GM18867 (cell line): Measurements from ENCODE around the gene ZNF525.
"Not testable (repeated sequence)": the region's sequence is repeated elsewhere in the genome, so short reads cannot be mapped to it uniquely, and the experiment has no call there.

Experiments
- ATAC-seq: cut with Tn5 transposase; IDR thresholded peaks from one replicate; pipeline ENCODE4 v1.9.1; 2021; ENCODE audit warnings: mild to moderate bottlenecking, moderate library complexity; ENCODE audit not compliant: unreplicated experiment

ZNF525 gene

DNA sequence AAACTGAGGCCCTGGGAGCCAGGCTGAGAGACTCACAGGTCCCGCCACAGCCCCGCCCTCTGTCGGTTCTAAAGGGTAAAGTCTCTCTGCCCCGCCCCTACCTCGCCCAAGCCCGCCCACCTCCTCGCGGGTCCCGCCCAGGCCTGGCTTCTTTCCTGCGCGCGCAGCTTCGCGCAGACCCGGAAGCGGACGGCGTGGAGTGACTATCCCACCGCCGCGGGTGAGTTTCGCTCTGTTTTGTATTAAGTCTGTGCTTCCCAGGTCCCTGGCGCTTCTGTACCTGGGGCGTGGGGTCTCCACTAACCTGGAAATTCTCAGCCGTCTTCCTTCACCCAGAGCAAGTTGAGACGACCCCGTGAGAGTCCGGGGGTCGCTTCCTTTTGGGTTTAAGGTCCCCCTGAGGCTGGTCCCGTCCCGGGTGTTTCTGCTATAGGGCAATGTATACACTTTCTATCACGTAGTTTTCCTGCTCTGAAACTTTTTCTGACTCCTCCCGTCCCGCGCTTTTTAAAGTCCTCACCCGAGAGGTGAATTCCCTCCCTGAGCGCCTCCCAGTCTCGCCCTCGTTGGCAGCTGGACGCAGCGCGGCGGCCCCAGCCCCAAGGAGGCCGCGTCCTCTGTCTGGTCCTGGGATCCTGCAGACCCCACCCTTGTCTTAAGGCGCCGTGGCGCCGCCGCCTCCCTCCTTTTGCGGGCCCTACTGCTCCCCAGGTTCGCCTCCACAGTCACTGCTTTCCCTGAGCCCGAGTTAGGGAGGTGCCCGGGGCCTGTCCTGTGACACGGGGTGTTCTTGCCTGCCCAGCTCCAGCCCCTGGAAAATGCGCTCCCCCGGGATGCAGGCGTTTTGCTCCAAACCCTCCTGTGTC lies 29.7 kb downstream of the ZNF525 start, which contains the start of gene ZNF765:
Gene ZNF765 (plus strand): TSS at position 176 of the 866 bp plus-strand sequence. CDS start 2,867 bp downstream, outside the sequence.
- ATAC-seq: peak; percentile 94

DNA sequence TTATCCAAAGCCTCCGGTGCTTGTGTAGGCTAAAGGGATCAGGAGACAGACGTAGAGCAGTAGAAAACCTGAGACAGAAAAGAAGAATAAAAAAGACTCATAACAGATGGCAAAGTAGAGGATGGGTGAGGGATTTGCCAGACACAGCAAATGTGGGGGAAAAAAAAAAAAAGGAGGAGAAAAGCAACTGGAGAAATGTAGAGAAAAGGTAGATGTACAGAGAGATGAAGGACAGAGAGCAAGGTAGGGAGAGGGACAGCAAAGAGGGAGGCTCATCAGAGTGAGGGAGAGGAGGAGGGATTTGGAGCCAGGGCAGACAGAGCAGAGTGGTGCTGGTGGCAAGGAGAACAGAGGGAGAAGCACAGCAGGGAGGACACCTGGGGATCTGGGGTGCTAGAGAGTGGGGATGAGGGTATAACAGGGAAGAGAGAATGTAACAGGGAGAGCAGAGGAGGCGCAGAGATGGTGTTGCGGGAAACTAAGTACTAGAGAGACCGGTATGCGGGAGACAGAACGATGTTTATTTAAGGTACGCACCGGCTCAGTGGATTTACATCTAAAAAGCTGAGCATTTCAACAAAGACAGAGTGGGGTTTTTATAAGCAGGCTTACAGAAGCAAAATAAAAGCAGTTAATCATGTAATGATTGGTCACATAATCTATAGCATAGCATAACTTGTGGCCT lies 30.5 kb downstream of the ZNF525 start:
- ATAC-seq: not testable (repeated sequence)

DNA sequence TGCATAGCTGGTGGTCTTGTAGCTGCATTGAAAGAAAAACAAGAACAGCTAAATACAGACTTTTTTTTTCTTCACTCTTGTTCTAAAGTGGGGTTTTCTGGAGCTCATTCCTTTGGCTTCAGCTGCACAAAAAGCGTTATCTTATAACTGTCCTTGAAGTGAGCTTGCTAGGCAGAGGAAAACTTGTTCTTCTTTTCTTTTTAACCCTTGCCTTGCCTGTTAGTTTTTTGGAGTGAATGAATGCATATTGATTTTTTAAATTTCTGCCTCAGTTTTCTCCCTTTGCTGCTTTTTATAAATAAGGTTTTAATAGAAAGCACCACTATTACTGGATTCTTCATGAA lies 31.0 kb downstream of the ZNF525 start:
- no peak for ATAC-seq

DNA sequence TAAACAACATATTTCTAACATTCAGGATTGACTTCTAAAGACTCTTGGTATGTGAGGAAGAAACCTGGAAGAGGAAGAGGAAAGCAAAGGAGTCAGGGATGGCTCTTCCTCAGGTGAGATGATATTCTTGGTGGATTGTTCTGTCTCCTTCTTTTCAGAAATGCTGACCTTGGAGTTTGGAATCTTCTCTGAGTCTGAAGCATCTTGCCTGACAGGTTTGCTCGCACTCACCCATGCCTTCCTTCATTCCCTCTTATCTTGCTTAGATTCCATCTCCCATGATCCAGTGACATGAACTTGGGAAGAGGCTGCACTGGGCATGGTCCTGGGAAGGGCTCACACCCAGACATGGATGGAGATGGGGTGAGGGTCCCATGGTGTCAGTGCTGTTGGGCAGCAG lies 32.4 kb downstream of the ZNF525 start:
- not testable (repeated sequence) for ATAC-seq

DNA sequence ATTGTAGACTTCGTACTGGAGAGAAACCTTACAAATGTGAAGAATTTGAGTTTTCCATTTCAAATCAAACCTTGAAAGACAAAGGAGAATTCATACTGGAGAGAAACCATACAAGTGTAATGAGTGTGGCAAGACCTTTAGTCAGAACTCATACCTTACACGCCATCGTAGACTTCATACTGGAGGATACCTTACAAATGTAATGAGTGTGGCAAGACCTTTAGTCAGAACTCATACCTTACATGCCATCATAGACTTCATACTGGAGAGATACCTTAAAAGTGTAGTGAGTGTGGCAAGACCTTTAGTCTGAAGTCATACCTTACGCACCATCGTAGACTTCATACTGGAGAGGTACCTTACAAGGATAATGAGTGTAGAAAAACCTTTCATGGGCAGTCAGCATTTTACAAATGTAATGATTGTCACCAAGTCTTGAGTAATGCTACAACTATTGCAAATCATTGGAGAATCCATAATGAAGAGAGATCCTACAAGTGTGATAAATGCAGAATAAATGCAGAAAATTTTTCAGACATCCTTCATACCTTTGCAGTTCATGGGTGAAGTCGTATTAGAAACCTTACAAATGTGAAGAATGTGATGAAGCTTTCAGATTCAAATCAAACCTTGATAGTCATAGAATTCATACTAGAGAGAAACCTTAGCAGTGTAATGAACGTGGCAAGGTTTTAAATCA lies 44.1 kb downstream of the ZNF525 start:
- ATAC-seq: no peak

DNA sequence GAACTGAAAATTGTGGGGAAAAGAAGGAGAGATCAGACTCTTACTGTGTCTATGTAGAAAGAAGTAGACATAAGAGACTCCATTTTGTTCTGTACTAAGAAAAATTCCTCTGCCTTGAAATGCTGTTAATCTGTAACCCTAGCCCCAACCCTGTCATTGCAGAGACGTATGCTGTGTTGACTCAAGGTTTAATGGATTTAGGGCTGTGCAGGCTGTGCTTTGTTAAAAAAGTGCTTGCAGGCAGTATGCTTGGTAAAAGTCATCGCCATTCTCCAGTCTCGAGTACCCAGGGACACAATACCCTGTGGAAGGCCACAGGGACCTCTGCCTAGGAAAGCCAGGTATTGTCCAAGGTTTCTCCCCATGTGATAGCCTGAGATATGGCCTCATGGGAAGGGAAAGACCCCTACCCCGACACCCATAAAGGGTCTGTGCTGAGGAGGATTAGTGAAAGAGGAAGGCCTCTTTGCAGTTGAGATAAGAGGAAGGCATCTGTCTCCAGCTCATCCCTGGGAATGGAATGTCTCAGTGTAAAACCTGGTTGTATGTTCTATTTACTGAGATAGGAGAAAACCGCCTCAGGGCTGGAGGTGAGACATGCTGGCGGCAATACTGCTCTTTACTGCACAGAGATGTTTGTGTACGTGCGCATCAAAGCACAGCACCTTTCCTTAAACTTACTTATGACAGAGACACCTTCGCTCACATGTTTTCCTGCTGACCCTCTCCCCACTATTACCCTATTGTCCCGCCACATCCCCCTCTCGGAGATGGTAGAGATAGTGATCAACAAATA lies 55.2 kb downstream of the ZNF525 start:
- ATAC-seq: not testable (repeated sequence)

DNA sequence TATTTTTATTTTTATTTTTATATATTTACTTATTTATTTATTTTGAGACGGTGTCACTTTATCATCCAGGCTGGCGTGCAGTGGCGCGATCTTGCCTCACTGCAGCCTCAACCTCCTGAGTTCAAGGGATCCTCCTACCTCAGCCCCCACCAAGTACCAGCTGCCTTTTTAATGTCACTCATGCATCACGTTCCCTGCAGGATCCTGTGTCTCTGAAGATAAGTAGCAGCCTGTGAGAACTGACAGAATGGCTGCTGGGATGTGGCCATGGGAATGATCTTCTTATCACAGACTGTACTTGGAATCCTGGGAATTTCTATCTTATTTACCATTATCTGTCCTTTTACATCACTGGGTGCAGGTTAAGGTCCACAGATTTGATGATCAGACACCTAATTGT lies 57.0 kb downstream of the ZNF525 start:
- no peak for ATAC-seq

DNA sequence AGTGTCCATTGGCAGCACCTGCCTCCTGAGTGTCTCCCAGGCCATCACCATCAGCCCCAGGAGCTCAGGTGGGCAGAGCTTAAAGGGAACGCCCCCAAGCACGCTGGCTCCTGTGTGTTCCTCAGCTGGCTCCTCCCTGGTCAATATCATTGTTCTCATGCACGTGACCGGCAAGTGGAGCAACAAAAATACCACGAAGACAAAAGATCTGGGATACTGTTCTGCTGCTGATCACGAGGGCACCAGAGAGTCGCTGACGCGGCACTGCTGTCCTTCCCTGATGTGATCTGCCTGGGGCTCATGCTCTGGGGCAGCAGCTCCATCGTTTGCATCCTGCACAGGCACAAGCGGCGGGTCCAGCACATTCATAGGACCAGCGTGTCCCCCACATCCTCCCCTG lies 57.6 kb downstream of the ZNF525 start:
- ATAC-seq: not testable (repeated sequence)

DNA sequence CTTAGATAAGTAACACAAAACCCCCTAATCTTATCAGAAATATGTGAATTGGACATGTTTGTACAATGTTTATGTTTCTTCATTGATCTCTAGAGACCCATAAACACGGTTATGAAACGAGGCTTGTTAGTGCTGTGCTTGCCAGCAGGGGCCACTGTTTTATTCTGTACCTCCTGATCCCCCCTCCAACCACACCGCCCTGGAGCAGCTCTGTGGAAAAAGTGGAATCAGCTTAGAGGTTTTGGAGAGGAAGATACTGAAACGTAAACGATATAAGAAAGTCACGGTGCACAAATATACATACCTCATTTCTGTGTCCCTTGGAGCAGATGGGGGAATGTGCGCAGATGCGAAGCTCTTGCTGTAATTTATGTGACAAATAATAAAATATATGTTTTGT lies 58.2 kb downstream of the ZNF525 start:
- ATAC-seq: not testable (repeated sequence)

DNA sequence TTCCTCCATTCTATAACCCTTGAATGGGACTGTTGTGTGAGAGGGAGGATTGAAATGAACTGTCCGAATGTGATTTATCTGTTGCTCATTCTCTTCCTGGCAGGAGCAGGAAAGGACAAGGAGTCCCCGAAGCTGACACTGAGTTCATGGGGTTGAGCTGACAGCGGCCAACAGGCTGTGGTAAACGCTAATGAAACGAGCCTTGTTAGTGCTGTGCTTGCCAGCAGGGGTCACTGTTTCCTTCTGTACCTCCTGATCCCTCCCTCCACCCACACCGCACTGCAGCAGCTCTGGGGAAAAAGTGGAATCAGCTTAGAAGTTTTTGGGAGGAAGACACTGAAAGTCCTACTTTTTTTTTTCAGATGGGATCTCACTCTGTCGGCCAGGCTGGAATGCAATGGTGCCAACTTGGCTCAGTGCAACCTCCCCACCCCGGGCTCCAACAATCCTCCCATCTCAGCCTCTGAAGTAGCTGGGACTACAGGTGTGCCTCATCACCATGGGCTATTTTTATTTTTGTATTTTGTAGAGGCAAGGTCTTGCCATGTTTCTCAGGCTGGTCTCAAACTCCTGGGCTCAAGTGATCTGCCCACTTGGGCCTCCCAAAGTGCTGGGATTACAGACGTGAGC lies 59.6 kb downstream of the ZNF525 start:
- no peak for ATAC-seq

DNA sequence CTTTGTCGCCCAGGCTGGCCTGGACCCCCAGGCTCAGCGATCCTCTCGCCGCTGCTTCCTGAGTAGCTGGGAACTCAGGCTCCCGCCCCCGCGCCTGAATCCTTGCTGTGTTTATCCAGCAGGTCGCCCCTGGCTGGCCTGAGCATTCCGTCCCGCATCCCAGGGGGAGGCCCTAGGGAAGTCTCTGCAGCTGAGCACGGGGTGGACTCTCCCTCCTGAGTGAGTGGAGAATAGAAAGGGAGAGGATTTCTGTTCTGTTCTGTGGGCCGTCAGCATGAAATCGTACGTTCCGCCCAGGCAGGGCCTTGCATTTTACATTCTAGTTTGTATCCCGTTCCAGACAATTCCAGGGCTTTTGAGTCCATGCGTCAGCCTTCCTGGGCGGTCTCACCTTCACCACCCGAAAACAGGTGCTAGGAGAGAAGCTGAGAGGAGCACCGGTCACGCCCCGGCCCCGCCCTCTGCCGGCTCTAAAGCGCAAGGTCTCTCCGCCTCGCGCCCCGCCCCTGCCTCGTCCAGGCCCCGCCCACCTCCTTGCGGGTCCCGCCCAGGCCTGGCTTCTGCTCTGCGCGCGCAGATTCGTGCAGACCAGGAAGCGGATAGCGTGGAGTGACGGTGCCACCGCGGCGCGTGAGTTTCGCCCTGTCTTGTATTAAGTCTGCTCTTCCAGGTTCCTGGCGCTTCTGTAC lies 66.0 kb downstream of the ZNF525 start, which contains the start of gene ZNF761:
Gene ZNF761 (plus strand): TSS at position 586 of the 689 bp plus-strand sequence. CDS start 15,285 bp downstream, outside the sequence.
- ATAC-seq: peak; percentile 92

DNA sequence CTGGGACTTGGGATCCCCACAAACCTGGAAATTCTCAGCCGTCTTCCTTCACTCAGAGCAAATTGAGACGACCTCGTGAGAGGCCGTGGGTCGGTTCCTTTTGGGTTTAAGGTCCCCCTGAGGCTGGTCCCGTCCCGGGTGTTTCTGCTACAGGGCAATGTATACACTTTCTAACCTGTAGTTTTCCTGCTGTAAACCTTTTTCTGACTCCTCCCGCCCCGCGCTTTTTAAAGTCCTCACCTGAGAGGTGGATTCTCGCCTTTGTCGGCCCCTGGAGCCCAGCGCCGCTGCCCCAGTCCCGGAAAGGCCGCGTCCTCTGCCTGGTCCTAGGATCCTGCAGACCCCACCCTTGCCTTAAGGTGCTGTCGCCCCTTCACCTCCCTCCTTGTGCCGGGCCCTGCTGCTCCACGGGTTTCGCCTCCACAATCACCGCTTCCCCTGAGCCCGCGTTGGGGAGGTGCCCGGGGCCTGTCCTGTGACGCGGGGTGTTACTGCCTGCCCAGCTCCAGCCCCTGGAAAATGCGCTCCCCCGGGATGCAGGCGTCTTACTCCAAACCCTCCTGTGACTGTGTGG lies 66.7 kb downstream of the ZNF525 start:
- ATAC-seq: peak; percentile 37
